ENCODE results near the gene LINGO3. TPM values are rescaled to one million over a fixed set of nuclear protein-coding genes. Genes with fewer than 3 reads are reported as not detected.

LINGO3 gene
- total and polyA plus RNA-seq, 2 of the 4 experiments (the other 2 are of a cell fraction): not detected

DNA sequence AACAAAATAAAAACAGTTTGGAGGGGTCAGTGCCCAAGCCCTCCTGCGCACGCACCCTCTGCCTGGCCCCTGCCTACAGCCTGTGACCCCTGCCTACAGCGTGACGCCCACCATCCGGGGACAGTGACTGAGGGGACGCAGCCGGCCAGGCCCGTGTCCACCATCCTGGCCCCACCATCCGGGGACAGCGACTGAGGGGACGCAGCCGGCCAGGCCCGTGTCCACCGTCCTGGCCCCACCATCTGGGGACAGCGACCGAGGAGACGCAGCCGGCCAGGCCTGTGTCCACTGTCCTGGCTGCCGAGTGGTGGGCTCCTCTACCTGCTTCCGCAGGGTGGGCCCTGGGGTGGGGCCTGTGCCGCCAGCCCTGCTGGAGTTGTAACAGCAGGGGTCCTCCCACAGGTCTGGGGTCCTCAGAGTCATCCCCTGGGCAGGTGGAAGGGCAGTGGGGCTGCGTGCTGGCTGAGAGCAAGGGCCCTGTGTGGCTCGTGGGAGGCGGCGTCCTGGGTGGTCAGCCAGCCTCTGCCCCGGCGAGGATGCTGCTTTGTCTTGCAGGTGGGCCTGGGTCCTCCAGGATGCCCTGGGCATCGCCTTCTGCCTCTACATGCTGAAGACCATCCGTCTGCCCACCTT is 34.8 kb upstream of the LINGO3 start:
- Histone ChIP-seq H4K5ac (ENCODE audit: low read depth, low read length) (no peak overlapping the region), H3K4me2 (ENCODE audit: low read depth, low read length) (no peak overlapping the region), H3K14ac (replicated peaks; ENCODE audit: low read depth, low read length) (no peak overlapping the region), H2BK15ac (ENCODE audit: low read depth, low read length) (no peak overlapping the region), H2AK9ac (replicated peaks; ENCODE audit: low read depth, low read length, poor library complexity) (no peak overlapping the region), H2BK120ac (ENCODE audit: low read depth, low read length) (no peak overlapping the region), H3K27me3 (ENCODE audit: control insufficient read depth, insufficient read depth, low read length) (no peaks in the 10 kb centered on the region), H2BK5ac (ENCODE audit: low read depth, low read length, poor library complexity, severe bottlenecking) (no peak overlapping the region), H4K20me1 (ENCODE audit: insufficient read depth, low read length) (no peaks in the 10 kb centered on the region; the same call in 1 of the 2 replicates), H3K9me3 (ENCODE audit: control insufficient read depth, insufficient read depth, low read length) (no peaks in the 10 kb centered on the region), H2BK20ac (ENCODE audit: low read depth, low read length) (no peak overlapping the region), H3K4ac (ENCODE audit: low read depth, low read length) (no peak overlapping the region), H3K36me3 (ENCODE audit: control insufficient read depth, insufficient read depth, low read length) (peaks cover 37% of the 10 kb centered on the region), H3K9ac (ENCODE audit: low read depth, low read length) (no peak overlapping the region), H2AFZ (replicated peaks; ENCODE audit: low read length, poor library complexity) (no peak overlapping the region), H2AK5ac (ENCODE audit: low read depth, low read length) (no peak overlapping the region), H3K18ac (ENCODE audit: low read depth, low read length) (no peak overlapping the region), H3K4me1 (ENCODE audit: control insufficient read depth, insufficient read depth, low read length) (no peaks in the 10 kb centered on the region), H4K8ac (ENCODE audit: low read depth in 2 of 2, low read length in 2 of 2) (no peak overlapping the region), H4K91ac (ENCODE audit: insufficient read depth, low read depth, low read length) (no peak overlapping the region), H3K4me3 (ENCODE audit: insufficient read depth, low read depth, low read length) (no peak overlapping the region), H3K9me1 (ENCODE audit: insufficient read depth, low read length) (no peaks in the 10 kb centered on the region), H3K27ac (ENCODE audit: insufficient read depth, low read length) (no peak overlapping the region), H3K23ac (ENCODE audit: low read depth, low read length) (no peak overlapping the region), H3K79me1 (ENCODE audit: low read depth in 1 of 2, low read length in 2 of 2) (peaks cover 0 to 9% of the 10 kb centered on the region in 2 experiments; a peak in 1 of 4 replicates), H3K56ac (ENCODE audit: extremely low read depth, insufficient read depth, low read length) (no peak overlapping the region)
- ATAC-seq (ENCODE audit: low read depth) (no peak), DNase-seq (no peak)
- in situ Hi-C loops (cut with MboI; ENCODE audit: low sequenced_read_pairs): no loop called here
- ChIA-PET CTCF (no interaction called here), POLR2A (ENCODE audit: unreplicated experiment) (no interaction called here)
- WGBS, 2 experiments (ENCODE audit: extremely low coverage in 2 of 2, insufficient read length in 1 of 2): 96% methylated on average over 14 of the region's 29 CpGs; no CpG with 5 or more reads in 1 of the 2 experiments
- TF ChIP-seq BHLHE40 (IDR thresholded peaks at IDR 0.05; ENCODE audit: low read depth, low read length): no peak
- TF ChIP-seq, protein P1, sequence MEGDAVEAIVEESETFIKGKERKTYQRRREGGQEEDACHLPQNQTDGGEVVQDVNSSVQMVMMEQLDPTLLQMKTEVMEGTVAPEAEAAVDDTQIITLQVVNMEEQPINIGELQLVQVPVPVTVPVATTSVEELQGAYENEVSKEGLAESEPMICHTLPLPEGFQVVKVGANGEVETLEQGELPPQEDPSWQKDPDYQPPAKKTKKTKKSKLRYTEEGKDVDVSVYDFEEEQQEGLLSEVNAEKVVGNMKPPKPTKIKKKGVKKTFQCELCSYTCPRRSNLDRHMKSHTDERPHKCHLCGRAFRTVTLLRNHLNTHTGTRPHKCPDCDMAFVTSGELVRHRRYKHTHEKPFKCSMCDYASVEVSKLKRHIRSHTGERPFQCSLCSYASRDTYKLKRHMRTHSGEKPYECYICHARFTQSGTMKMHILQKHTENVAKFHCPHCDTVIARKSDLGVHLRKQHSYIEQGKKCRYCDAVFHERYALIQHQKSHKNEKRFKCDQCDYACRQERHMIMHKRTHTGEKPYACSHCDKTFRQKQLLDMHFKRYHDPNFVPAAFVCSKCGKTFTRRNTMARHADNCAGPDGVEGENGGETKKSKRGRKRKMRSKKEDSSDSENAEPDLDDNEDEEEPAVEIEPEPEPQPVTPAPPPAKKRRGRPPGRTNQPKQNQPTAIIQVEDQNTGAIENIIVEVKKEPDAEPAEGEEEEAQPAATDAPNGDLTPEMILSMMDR (conservative IDR thresholded peaks at IDR 0.05; ENCODE audit: low read depth, low read length): no peak
- no peak for TF ChIP-seq CHD1 (IDR thresholded peaks at IDR 0.05; ENCODE audit: low read depth, low read length)
- TF ChIP-seq MXI1 (IDR thresholded peaks at IDR 0.05; ENCODE audit: borderline replicate concordance, low read depth, low read length): no peak
- no peak for TF ChIP-seq CEBPB (IDR thresholded peaks at IDR 0.05; ENCODE audit: low read depth, low read length)
- no peak for TF ChIP-seq MAFK (IDR thresholded peaks at IDR 0.05; ENCODE audit: low read depth, low read length)
- TF ChIP-seq, protein P2, sequence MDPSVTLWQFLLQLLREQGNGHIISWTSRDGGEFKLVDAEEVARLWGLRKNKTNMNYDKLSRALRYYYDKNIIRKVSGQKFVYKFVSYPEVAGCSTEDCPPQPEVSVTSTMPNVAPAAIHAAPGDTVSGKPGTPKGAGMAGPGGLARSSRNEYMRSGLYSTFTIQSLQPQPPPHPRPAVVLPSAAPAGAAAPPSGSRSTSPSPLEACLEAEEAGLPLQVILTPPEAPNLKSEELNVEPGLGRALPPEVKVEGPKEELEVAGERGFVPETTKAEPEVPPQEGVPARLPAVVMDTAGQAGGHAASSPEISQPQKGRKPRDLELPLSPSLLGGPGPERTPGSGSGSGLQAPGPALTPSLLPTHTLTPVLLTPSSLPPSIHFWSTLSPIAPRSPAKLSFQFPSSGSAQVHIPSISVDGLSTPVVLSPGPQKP (IDR thresholded peaks at IDR 0.05; ENCODE audit: borderline replicate concordance, low read depth, low read length): no peak
- TF ChIP-seq SMC3 (IDR thresholded peaks at IDR 0.05; ENCODE audit: low read depth, low read length): no peak
- no peak for TF ChIP-seq RFX5 (IDR thresholded peaks at IDR 0.05; ENCODE audit: low read depth, low read length)
- no peak for TF ChIP-seq RAD21 (IDR thresholded peaks at IDR 0.05; ENCODE audit: low read length)
- TF ChIP-seq FOS (IDR thresholded peaks at IDR 0.05; ENCODE audit: low read depth, low read length): no peak
- no peak for TF ChIP-seq NFE2L2 (IDR thresholded peaks at IDR 0.05; ENCODE audit: low read depth, low read length)
- TF ChIP-seq RCOR1 (IDR thresholded peaks at IDR 0.05; ENCODE audit: insufficient replicate concordance, low read length): no peak
- TF ChIP-seq, protein P3, sequence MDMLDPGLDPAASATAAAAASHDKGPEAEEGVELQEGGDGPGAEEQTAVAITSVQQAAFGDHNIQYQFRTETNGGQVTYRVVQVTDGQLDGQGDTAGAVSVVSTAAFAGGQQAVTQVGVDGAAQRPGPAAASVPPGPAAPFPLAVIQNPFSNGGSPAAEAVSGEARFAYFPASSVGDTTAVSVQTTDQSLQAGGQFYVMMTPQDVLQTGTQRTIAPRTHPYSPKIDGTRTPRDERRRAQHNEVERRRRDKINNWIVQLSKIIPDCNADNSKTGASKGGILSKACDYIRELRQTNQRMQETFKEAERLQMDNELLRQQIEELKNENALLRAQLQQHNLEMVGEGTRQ (IDR thresholded peaks at IDR 0.05; ENCODE audit: low read depth, low read length): no peak
- no TSS peak for BruUV-seq (replicated peaks)
- intact Hi-C loops (cut with micrococcal nuclease): no loop called here
- dilution Hi-C loops (cut with HindIII; ENCODE audit: low sequenced_read_pairs, unreplicated experiment): no loop called here
